SK-N-SH treated with all-trans-retinoic acid at 6 μM for 48 hours (cell line): ENCODE results near the gene CDC5L.
A peak's percentile ranks its signal among the peaks of the same experiment; 100 is the strongest.

ENCODE experiments used
- ATAC-seq: fragments of 200-7000 bp; cut with Tn5 transposase; 3 replicates; pipeline ENCODE4 v1.9.1; 2020; ENCODE audit warnings: mild to moderate bottlenecking, moderate library complexity
- ARNTL ChIP-seq: fragments of 450-650 bp; formaldehyde crosslinking; IDR thresholded peaks from 2 replicates; pipeline ENCODE4 v1.5.0; 2020; ENCODE audit warnings: low read depth, mild to moderate bottlenecking, moderate library complexity, borderline replicate concordance
- BACH2 ChIP-seq: fragments of 250-450 bp; sonication (Bioruptor Pico); IDR thresholded peaks from 2 replicates; pipeline ENCODE4 v1.9.0; 2021; ENCODE audit warnings: mild to moderate bottlenecking, borderline replicate concordance
- CREB5 ChIP-seq: fragments of 250-450 bp; sonication (Bioruptor Pico); IDR thresholded peaks from 2 replicates; pipeline ENCODE4 v1.5.1; 2020; ENCODE audit warnings: low read depth, mild to moderate bottlenecking, moderate library complexity
- CSDC2 ChIP-seq: fragments of 250-450 bp; sonication (Bioruptor Pico); IDR thresholded peaks from 2 replicates; pipeline ENCODE4 v1.5.0; 2020; ENCODE audit warnings: mild to moderate bottlenecking, moderate library complexity
- CSRNP3 ChIP-seq: fragments of 250-450 bp; sonication (Bioruptor Pico); IDR thresholded peaks from 2 replicates; pipeline ENCODE4 v1.5.1; 2021; ENCODE audit warnings: mild to moderate bottlenecking, moderate library complexity
- ESRRG ChIP-seq: fragments of 250-450 bp; sonication (Bioruptor Pico); IDR thresholded peaks from 2 replicates; pipeline ENCODE4 v1.6.1; 2021; ENCODE audit warnings: mild to moderate bottlenecking
- GLIS3 ChIP-seq: fragments of 250-450 bp; sonication (Bioruptor Pico); IDR thresholded peaks from 2 replicates; pipeline ENCODE4 v1.5.0; 2020; ENCODE audit warnings: mild to moderate bottlenecking, moderate library complexity
- ISL1 ChIP-seq: fragments of 250-450 bp; sonication (Bioruptor Pico); IDR thresholded peaks from 2 replicates; pipeline ENCODE4 v2.1.2; 2022; ENCODE audit warnings: mild to moderate bottlenecking, moderate library complexity
- OSR1 ChIP-seq: fragments of 250-450 bp; sonication (Bioruptor Pico); IDR thresholded peaks from 2 replicates; pipeline ENCODE4 v1.8.0; 2022; ENCODE audit warnings: moderate library complexity, mild to moderate bottlenecking, inconsistent platforms
- POU6F1 ChIP-seq: fragments of 250-450 bp; sonication (Bioruptor Pico); IDR thresholded peaks from 2 replicates; pipeline ENCODE4 v1.8.0; 2021; ENCODE audit warnings: low read depth, mild to moderate bottlenecking, moderate library complexity, borderline replicate concordance
- SNAI2 ChIP-seq: fragments of 250-450 bp; sonication (Bioruptor Pico); IDR thresholded peaks from 2 replicates; pipeline ENCODE4 v1.5.0; 2020; ENCODE audit warnings: mild to moderate bottlenecking, moderate library complexity
- TCF4 ChIP-seq: fragments of 250-450 bp; sonication (Bioruptor Pico); IDR thresholded peaks from 2 replicates; pipeline ENCODE4 v1.8.0; 2021; ENCODE audit warnings: mild to moderate bottlenecking, moderate library complexity, borderline replicate concordance
- TOX ChIP-seq: fragments of 250-450 bp; sonication (Bioruptor Pico); IDR thresholded peaks from 2 replicates; pipeline ENCODE4 v1.8.0; 2021; ENCODE audit warnings: mild to moderate bottlenecking, moderate library complexity, borderline replicate concordance
- TSHZ2 ChIP-seq: fragments of 250-450 bp; sonication (Bioruptor Pico); IDR thresholded peaks from 2 replicates; pipeline ENCODE4 v1.5.0; 2020; ENCODE audit warnings: mild to moderate bottlenecking, moderate library complexity
- ZC3H10 ChIP-seq: fragments of 250-450 bp; sonication (Bioruptor Pico); IDR thresholded peaks from 2 replicates; pipeline ENCODE4 v1.5.1; 2021; ENCODE audit warnings: mild to moderate bottlenecking, moderate library complexity
- ZFP3 ChIP-seq: fragments of 250-450 bp; sonication (Bioruptor Pico); IDR thresholded peaks from 2 replicates; pipeline ENCODE4 v1.5.0; 2020; ENCODE audit warnings: mild to moderate bottlenecking, moderate library complexity
- ZFP30 ChIP-seq: fragments of 450-650 bp; formaldehyde crosslinking; IDR thresholded peaks from 2 replicates; pipeline ENCODE4 v1.5.0; 2022; ENCODE audit warnings: mild to moderate bottlenecking, moderate library complexity
- ZNF565 ChIP-seq: fragments of 450-650 bp; formaldehyde crosslinking; conservative IDR thresholded peaks from 2 replicates; pipeline ENCODE4 v1.5.0; 2020; ENCODE audit warnings: low read depth, mild to moderate bottlenecking, moderate library complexity
- ZNF70 ChIP-seq: fragments of 450-650 bp; formaldehyde crosslinking; IDR thresholded peaks from 2 replicates; pipeline ENCODE4 v1.5.0; 2020; ENCODE audit warnings: mild to moderate bottlenecking, moderate library complexity
- ZNF8 ChIP-seq: fragments of 450-650 bp; formaldehyde crosslinking; IDR thresholded peaks from 2 replicates; pipeline ENCODE4 v1.5.0; 2020; ENCODE audit warnings: mild to moderate bottlenecking, moderate library complexity
- TF ChIP-seq, protein P1 (sequence below): fragments of 250-450 bp; sonication (Bioruptor Pico); IDR thresholded peaks from 2 replicates; pipeline ENCODE4 v1.8.0; 2020; ENCODE audit warnings: mild to moderate bottlenecking, moderate library complexity, borderline replicate concordance

The CDC5L gene

DNA sequence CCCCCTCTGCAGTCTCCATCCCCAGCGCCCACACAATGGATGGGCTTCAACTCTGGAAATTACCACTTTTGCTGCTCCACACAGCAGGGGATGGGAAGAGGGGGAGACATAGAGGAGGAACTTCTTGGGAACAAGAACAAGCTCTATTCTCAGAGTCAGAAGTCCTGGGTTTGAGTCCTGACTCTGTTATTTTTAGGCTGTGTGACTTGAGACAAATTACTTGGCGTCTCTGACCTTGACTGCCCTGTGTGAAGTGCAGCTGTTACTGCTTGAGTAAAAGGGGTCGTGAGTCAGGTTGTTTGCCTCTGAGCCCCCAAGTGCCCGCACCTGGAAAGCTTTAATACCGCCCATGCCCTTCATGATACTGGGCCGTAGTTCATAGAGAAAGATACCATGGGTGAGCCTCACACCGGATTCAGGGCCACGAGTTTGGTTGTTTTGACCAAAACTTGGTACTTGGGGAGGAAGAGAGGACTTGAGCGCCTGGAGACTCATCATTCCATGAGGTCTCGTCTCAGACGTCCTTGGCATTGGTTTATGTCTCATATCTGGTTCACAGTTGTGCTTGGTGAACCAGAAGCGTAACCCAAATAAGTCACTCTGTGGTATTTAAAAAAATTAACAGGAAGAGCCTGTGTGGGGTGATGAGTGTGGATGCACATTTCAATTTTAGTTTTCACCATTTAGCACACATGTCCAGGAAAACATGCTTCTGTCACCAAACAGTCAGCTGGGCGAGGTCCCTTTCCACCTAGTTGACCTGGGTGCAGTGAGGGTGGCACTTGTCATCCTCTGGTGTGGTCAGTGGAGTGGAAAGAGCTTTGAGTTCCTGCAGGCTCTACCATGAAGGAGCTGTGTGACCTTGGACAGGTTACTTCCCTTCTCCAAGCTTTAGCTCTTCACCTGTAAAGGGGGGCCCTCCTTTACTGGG lies 75.6 kb downstream of the CDC5L start:
- TF ChIP-seq CSDC2 (CRISPR knock-in tag) = no peak
- no peak for TF ChIP-seq GLIS3 (CRISPR knock-in tag)
- TF ChIP-seq BACH2 = no peak
- TF ChIP-seq SNAI2 (CRISPR knock-in tag) = no peak
- no peak for TF ChIP-seq ESRRG (CRISPR knock-in tag)
- no peak for TF ChIP-seq ZNF8 (CRISPR knock-in tag)
- TF ChIP-seq TOX (CRISPR knock-in tag) = no peak
- TF ChIP-seq POU6F1 = no peak
- TF ChIP-seq ISL1 (CRISPR knock-in tag) = no peak
- no peak for TF ChIP-seq ZNF565 (CRISPR knock-in tag)
- no peak for TF ChIP-seq CSRNP3 (CRISPR knock-in tag)
- TF ChIP-seq TSHZ2 = no peak
- TF ChIP-seq TCF4 (CRISPR knock-in tag) = no peak
- TF ChIP-seq CREB5 (CRISPR knock-in tag) = no peak
- TF ChIP-seq, protein P1, sequence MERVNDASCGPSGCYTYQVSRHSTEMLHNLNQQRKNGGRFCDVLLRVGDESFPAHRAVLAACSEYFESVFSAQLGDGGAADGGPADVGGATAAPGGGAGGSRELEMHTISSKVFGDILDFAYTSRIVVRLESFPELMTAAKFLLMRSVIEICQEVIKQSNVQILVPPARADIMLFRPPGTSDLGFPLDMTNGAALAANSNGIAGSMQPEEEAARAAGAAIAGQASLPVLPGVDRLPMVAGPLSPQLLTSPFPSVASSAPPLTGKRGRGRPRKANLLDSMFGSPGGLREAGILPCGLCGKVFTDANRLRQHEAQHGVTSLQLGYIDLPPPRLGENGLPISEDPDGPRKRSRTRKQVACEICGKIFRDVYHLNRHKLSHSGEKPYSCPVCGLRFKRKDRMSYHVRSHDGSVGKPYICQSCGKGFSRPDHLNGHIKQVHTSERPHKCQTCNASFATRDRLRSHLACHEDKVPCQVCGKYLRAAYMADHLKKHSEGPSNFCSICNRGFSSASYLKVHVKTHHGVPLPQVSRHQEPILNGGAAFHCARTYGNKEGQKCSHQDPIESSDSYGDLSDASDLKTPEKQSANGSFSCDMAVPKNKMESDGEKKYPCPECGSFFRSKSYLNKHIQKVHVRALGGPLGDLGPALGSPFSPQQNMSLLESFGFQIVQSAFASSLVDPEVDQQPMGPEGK (CRISPR knock-in tag) = no peak
- no peak for TF ChIP-seq ZFP30 (CRISPR knock-in tag)
- ATAC-seq = no peak

DNA sequence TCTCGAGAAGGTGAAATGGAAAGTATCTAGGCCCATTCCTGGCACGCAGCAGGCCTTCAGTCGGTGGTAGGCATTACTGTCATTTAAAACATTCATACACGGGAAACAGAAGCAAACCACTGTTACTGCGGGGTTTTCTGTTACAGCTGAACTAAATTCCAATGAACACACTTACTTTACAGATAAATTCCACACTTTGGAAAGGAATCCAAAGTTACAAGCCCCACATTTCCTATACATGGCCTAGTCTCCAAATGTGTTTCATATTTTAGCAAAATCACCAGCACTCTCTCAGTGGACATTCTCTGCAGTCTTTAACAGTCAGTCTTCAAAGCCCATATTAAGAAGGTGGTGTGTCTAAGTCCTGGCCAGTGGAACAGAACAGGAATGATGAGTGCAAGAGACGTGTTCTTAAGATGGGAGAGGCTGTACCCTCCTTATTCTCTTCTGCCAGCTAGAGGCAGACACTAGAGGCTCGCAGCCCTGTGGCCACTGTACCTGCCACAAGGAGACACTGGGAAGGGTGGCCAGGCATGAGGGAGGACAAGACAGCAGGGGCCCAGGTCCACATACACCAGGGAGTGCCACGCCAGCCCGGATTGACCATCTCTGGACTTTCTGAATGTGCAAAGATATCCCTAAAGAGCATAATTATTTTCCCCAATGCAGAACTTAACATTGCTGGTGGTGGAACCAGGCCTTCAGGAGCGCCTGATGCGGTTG lies 76.4 kb downstream of the CDC5L start:
- peak; percentile 31; the same call in 2 of the 3 replicates for ATAC-seq

More for the DNA sequence above, 76.4 kb downstream of the CDC5L start:
- no peak for TF ChIP-seq ZFP30 (CRISPR knock-in tag)
- no peak for TF ChIP-seq GLIS3 (CRISPR knock-in tag)
- no peak for TF ChIP-seq ZC3H10 (CRISPR knock-in tag)
- no peak for TF ChIP-seq OSR1
- no peak for TF ChIP-seq TCF4 (CRISPR knock-in tag)
- TF ChIP-seq ISL1 (CRISPR knock-in tag) = no peak
- TF ChIP-seq CREB5 (CRISPR knock-in tag) = no peak
- TF ChIP-seq ZNF565 (CRISPR knock-in tag) = no peak
- no peak for TF ChIP-seq TOX (CRISPR knock-in tag)
- TF ChIP-seq ARNTL = no peak
- no peak for TF ChIP-seq SNAI2 (CRISPR knock-in tag)
- no peak for TF ChIP-seq ZFP3 (CRISPR knock-in tag)
- TF ChIP-seq ZNF70 = no peak
- no peak for TF ChIP-seq ESRRG (CRISPR knock-in tag)
- TF ChIP-seq, protein P1 (CRISPR knock-in tag) = no peak
- no peak for TF ChIP-seq CSRNP3 (CRISPR knock-in tag)
